HepG2 (cell line): ENCODE results near the gene XPNPEP2. TPM values are rescaled to one million over a fixed set of nuclear protein-coding genes. Genes with fewer than 3 reads are reported as not detected.

ENCODE experiments used
- CBX1 ChIP-seq: IDR thresholded peaks from one replicate; pipeline ENCODE4 v1.6.1; 2016; ENCODE audit warnings: antibody characterized with exemption, low read depth
- MED13 ChIP-seq: sonication (generic); formaldehyde crosslinking; IDR thresholded peaks from 2 replicates; pipeline ENCODE4 v1.5.0; 2020; ENCODE audit warnings: missing genetic modification reagents
- MEF2D ChIP-seq: sonication (generic); formaldehyde crosslinking; IDR thresholded peaks from 2 replicates; pipeline ENCODE4 v1.5.1; 2020; ENCODE audit warnings: mild to moderate bottlenecking, missing genetic modification reagents
- NR2F1 ChIP-seq, 2 experiments: fragments of 450-650 bp in 1 of 2; formaldehyde crosslinking in 1 of 2; IDR thresholded peaks; 2 replicates each; pipeline versions ENCODE4 v1.5.0 to v1.6.1; 2016 to 2020; ENCODE audit warnings: mild to moderate bottlenecking in 1 of 2, missing compliant biosample characterization in 1 of 2, missing genetic modification reagents in 1 of 2, moderate library complexity in 1 of 2
- SMYD3 ChIP-seq: sonication (generic); formaldehyde crosslinking; IDR thresholded peaks from 2 replicates; pipeline ENCODE4 v1.8.1; 2023; ENCODE audit warnings: mild to moderate bottlenecking, missing genetic modification reagents
- ZFP36 ChIP-seq: fragments of 150-350 bp; IDR thresholded peaks from 2 replicates; pipeline ENCODE4 v1.6.1; 2018; ENCODE audit warnings: borderline replicate concordance, low read length, low read depth; ENCODE audit not compliant: partially characterized antibody
- ZNF3 ChIP-seq: IDR thresholded peaks from 2 replicates; pipeline ENCODE4 v1.7.0; 2017; ENCODE audit warnings: inconsistent platforms
- ZNF652 ChIP-seq: IDR thresholded peaks from 2 replicates; pipeline ENCODE4 v1.6.1; 2016; ENCODE audit warnings: low read depth, borderline replicate concordance
- ZNF724P ChIP-seq: sonication (generic); formaldehyde crosslinking; IDR thresholded peaks from 2 replicates; pipeline ENCODE4 v1.8.0; 2022; ENCODE audit warnings: missing genetic modification reagents, borderline replicate concordance
- ZNF780A ChIP-seq: sonication (generic); formaldehyde crosslinking; IDR thresholded peaks from 2 replicates; pipeline ENCODE4 v1.8.0; 2022; ENCODE audit warnings: mild to moderate bottlenecking, missing genetic modification reagents, moderate library complexity
- ZNF878 ChIP-seq: sonication (generic); formaldehyde crosslinking; IDR thresholded peaks from 2 replicates; pipeline ENCODE4 v1.8.1; 2023; ENCODE audit warnings: mild to moderate bottlenecking, missing genetic modification reagents, moderate library complexity
- polyA plus RNA-seq, 8 experiments: library from polyadenylated mRNA; depleted of rRNA in 3 of 8; stranded (reverse) in 7 of 8; unstranded in 1 of 8; fragments of >200 nt; fragmentation: Illumina TruSeq in 4 of 8; extraction: Trizol in 4 of 8; gene quantifications; 2 replicates each; pipeline versions ENCODE4 v1.2.1 to v1.2.3, GENCODE V29; 2011 to 2016; ENCODE audit warnings: low read depth in 4 of 8, missing spikeins in 1 of 8, mixed read lengths in 1 of 8; ENCODE audit not compliant: insufficient read depth in 1 of 8
- total RNA-seq, 5 experiments: library from RNA; depleted of rRNA; stranded (reverse); fragments of >200 nt; fragmentation: Illumina TruSeq; extraction: Trizol; gene quantifications; 2 replicates each; pipeline ENCODE4 v1.2.3, GENCODE V29; 2016; ENCODE audit warnings: low read depth in 1 of 5
- TF ChIP-seq, protein P1 (sequence below): sonication (generic); formaldehyde crosslinking; IDR thresholded peaks from 2 replicates; pipeline ENCODE4 v1.4.0; 2020; ENCODE audit warnings: missing genetic modification reagents, borderline replicate concordance

The XPNPEP2 gene
- total and polyA plus RNA-seq, 2 of the 13 experiments (the other 11 are each of a cell fraction or from before 2014, with no cell fraction given) = 1.1 to 1.8 TPM

DNA sequence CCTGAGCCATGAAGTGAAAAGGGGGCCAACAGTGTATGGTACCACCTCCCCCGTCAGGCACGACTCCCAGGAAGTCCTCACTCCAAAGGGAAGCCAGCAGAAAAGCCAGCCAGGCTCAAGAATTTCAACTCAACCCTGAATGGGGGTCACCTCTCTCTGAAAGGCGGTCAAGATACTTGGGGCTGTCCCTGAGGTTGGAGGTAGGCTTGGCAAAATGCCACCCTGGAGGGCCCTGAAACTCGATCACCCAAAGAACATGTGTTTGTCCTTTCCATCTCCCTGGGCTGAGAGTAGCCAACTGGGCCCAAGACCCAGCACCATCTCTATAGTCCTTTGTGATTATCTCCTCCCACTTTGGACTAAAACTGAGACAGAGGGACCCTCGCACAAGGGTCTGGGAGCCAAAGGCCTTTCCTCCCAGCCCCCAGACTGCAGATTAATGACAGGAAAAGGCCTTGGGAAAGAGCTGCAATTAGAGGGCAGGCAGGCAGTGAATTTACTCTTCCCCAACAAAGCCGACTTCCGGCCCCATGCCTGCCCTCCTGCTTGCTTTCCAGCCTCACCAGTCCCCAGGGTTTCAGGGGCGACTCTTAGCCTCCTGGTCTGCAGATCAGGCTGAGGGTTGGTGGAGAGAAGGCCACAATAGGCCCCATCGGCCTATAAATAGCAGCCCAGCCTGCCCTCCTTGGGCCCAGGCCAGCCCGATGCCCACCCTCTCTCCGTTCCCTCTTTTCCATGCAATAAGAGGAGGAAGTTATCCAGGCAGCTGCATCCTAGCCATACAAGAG is 46.6 kb downstream of the XPNPEP2 start (continued):
- TF ChIP-seq, protein P1, sequence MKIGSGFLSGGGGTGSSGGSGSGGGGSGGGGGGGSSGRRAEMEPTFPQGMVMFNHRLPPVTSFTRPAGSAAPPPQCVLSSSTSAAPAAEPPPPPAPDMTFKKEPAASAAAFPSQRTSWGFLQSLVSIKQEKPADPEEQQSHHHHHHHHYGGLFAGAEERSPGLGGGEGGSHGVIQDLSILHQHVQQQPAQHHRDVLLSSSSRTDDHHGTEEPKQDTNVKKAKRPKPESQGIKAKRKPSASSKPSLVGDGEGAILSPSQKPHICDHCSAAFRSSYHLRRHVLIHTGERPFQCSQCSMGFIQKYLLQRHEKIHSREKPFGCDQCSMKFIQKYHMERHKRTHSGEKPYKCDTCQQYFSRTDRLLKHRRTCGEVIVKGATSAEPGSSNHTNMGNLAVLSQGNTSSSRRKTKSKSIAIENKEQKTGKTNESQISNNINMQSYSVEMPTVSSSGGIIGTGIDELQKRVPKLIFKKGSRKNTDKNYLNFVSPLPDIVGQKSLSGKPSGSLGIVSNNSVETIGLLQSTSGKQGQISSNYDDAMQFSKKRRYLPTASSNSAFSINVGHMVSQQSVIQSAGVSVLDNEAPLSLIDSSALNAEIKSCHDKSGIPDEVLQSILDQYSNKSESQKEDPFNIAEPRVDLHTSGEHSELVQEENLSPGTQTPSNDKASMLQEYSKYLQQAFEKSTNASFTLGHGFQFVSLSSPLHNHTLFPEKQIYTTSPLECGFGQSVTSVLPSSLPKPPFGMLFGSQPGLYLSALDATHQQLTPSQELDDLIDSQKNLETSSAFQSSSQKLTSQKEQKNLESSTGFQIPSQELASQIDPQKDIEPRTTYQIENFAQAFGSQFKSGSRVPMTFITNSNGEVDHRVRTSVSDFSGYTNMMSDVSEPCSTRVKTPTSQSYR (CRISPR knock-in tag) = no peak
- TF ChIP-seq CBX1 = no peak
- TF ChIP-seq MEF2D (CRISPR knock-in tag) = no peak
- TF ChIP-seq ZNF780A (CRISPR knock-in tag) = no peak
- TF ChIP-seq NR2F1 (CRISPR knock-in tag; IDR thresholded peaks at IDR 0.05) = no peak
- TF ChIP-seq SMYD3 (CRISPR knock-in tag) = no peak
- TF ChIP-seq ZNF652 (CRISPR knock-in tag) = no peak
- TF ChIP-seq ZNF878 (CRISPR knock-in tag) = no peak
- TF ChIP-seq MED13 (CRISPR knock-in tag) = no peak
- TF ChIP-seq ZNF724P (CRISPR knock-in tag) = no peak
- TF ChIP-seq ZFP36 = no peak
- no peak for TF ChIP-seq ZNF3
